ENCODE results near the gene TSGA10IP.

DNA sequence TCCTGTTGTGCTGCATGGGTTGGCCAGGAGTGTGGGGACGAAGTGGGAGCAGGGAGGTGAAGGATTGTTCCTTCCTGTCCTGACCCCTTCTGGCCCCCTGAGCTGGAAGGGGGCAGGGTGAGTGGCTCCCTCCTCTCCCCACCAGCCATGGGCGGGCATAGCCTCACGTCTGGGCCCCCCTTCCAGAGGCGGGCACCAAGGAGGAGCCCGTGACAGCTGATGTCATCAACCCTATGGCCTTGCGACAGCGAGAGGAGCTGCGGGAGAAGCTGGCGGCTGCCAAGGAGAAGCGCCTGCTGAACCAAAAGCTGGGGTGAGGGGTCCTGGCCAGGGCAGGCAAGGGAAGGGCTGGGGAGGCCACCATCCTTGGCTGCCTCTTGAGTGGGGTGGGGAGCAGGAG lies 19.6 kb downstream of the TSGA10IP start:
- TF ChIP-seq, protein P1, sequence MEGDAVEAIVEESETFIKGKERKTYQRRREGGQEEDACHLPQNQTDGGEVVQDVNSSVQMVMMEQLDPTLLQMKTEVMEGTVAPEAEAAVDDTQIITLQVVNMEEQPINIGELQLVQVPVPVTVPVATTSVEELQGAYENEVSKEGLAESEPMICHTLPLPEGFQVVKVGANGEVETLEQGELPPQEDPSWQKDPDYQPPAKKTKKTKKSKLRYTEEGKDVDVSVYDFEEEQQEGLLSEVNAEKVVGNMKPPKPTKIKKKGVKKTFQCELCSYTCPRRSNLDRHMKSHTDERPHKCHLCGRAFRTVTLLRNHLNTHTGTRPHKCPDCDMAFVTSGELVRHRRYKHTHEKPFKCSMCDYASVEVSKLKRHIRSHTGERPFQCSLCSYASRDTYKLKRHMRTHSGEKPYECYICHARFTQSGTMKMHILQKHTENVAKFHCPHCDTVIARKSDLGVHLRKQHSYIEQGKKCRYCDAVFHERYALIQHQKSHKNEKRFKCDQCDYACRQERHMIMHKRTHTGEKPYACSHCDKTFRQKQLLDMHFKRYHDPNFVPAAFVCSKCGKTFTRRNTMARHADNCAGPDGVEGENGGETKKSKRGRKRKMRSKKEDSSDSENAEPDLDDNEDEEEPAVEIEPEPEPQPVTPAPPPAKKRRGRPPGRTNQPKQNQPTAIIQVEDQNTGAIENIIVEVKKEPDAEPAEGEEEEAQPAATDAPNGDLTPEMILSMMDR (IDR thresholded peaks at IDR 0.05): no peak
- TF ChIP-seq EP300 (IDR thresholded peaks at IDR 0.05; ENCODE audit: low read depth) (no peak), POLR2A (IDR thresholded peaks at IDR 0.05) (no peak), POLR2AphosphoS5 (IDR thresholded peaks at IDR 0.05) (no peak)
